Dermis blood vessel endothelial cell (primary cell): Measurements from ENCODE around the gene BRD1. TPM values are rescaled to one million over a fixed set of nuclear protein-coding genes. Genes with fewer than 3 reads are reported as not detected.
A peak's percentile ranks its signal among the peaks of the same experiment; 100 is the strongest.
"Not testable (repeated sequence)": the region's sequence is repeated elsewhere in the genome, so short reads cannot be mapped to it uniquely, and the experiment has no call there.

Experiments
- DNase-seq: peaks from one replicate; pipeline ENCODE4 v3.0.0; 2010
- total RNA-seq: library from RNA; depleted of rRNA; stranded (reverse); fragments of >200 nt; gene quantifications from 2 replicates; pipeline ENCODE4 v1.2.3, GENCODE V29; 2014

Gene BRD1
- total RNA-seq, 1 donor from 2014 or later: 39.0 TPM

DNA sequence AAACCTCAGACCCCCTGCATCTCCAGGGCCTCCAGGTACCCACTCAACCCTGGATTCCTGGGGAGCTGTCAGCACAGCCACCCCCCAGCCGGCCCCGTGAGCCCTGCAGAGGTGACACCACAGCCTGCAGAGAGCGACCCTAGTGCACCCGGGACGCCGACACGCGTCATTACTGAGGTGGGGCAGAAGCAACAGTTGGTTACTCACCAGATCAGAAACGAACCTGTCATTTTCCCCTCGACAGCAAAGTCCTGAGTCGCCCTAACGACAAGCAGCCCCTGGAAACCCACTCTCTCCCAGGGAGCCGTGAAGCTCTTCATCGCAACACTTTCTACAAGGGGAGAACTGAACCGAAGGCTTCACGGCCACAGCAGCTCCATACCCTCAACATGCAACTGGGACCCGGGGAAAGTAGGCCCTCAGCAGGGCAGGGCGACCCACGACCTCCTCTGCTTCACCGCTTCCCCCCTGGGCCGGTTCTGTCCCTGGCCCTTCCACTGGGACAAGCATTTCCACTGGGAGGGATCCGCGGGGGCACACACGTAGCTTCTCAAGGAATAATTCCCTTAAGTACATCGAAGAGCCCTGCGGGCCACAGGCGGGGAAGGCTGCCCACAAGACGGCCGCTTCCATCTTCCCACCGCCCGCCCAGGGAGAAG, 1.6 kb downstream of the BRD1 start:
- peak; percentile 37 for DNase-seq

DNA sequence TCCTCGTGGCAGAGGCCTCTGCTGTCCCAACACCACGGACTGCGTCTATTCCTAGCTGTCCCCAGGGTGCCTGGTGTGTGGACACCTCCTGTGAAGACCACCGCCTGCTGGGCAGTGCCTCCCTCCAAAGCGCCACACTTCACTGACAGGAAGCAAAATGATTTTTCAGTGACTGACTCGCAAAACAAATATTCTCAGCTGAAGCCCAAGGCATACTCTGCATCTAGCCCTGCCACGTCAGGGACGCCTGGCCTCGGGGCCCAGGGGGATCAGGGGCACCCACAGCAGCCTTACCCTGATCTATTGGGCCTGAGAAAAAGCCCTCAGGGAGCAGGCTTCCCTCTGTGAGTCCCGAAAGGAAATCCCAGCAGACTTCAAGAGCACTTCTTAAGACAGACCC, 2.2 kb downstream of the BRD1 start:
- peak; percentile 23 for DNase-seq

DNA sequence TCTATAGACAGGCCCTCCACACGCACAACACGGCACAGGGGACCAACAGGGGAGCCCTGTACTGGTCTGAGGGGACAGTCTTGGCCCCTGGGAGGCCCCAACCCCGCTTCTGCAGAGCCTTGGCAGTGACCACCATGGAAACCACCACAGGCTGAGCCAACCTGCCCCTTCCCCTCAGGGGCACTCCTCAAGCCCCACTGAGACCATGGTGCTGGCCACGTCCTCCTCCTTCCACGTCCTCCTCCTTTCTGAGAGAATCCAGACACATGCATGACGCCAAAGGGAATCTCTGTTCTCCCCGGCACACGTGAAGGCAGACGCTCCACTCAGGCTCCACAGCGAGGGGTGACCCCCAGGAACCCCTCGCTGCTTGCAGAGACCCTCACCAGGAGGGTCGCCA, 2.7 kb downstream of the BRD1 start:
- no peak for DNase-seq

DNA sequence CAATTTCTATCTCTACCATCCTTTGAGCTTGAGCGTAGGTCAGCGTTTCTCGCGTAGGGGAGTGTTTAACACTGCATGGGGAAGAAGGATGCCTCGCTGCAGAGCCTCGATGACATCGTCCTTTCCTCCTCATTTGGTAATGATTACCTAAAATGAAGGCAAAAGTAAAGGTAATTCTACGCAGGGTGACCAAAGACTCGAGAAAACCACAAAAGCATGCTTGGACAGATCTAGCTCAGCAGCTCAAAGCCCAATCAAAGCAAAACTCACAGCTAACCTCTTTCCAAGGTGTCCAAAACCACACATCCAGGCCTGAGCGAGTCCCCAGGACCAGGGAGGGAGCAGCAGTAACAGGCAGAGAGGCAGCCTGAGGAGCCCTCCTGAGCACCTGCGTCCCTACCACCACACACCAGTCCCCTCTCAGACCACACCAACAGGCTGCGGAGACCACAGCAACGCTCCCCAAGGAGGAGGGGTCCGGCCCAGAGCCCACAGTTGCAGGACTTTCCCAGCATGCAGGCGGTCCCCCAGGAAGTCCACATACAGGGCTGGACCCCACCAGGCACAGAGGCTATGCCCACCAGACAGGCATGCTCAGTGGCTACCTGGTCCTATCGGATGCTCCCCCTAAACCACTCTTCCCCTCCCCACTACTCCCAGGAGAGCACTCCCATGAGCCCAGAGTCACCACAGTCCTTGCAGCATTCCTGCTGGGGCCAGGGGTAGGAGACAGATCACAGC, 3.3 kb downstream of the BRD1 start:
- no peak for DNase-seq

DNA sequence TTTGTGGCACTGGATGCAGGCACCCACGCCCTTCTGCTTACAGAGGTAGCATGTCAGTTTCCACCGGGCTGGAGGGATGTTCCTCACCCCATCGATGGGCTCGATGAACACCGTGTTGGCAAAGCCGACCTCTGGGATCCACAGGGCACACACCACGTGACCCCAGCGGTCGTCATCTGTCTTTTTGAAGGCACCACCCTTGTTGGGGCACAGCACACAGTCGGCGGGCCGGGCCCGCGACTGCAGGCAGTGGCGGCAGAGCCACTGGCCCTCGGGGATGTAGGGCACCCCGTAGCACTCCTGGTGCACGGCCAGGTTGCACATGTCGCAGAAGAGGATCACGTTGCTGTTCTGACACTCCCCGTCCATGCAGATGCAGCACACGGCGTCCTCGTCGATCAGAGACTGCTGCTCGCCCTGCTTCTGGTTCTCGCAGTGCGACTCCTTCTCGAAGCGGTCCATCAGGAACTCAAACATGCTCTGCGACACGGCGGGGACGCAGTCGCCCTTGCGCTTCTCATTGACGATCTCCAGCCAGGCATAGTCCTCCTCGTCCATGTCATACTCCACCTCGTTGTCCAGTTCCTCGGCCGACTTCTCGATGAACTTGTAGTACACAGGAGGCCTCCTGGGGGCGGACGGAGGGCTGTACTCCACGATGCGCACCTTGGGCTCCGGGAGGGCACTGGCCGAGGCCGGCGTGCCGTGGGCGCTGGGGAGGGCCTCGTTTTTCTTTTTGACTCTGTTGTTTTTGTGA, 4.2 kb downstream of the BRD1 start:
- no peak for DNase-seq

DNA sequence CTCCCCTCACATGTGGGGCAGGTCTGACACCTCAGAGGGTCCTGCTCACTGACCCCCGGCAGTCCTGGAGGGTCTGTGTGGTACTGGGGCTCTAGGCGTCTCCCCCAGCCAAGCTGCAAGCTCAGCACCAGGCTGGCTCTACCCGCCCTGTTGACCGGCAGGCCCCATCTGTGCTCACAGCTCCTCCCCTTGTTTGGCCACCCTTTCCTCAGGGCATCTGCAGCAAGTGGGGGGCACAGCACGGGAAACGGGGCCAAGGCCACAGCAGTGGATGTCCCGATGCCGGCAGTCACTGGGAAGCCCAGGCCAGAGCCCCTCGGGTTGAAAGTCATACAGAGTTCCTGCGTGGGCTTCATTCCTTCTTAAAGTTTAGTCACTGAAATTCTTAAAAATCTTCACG, 5.9 kb downstream of the BRD1 start:
- DNase-seq: not testable (repeated sequence)

DNA sequence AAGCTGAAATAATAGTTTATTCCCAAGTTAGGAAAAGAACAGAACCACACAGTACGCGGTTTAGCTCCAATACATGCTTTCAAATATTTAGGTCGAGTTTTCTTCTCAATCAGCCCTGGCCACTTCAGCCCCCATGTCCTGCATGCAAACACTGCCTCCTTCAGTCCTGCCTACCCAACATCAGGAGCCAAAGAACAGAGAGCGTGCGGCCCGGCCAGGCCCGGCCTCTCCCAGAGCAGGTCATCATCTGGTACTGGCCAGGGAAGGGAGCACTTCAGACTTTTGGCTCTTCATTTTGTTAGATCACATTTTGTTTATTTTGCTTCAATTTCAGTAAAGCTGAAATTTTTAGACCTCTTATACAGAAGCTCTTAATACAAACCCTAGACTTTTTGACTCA, 6.7 kb downstream of the BRD1 start:
- no peak for DNase-seq

DNA sequence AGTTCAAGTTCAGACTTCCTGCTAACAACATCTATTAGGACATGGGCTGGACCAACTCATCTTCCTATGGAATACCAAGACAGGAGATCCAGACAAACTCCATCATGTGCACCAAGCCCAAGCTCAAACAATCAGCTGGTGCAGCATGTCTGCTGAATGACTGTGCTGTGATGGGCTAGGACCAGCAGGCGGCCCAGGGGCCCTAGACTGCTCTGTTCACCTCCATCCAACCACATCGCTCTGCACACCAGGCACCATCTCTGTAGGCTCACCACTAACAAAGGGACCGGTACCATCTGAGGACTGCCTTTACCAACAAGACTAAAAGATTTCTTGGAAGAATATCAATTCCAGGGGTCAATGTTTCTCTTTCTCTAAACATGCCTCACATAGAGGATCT, 10.3 kb downstream of the BRD1 start:
- DNase-seq: no peak

DNA sequence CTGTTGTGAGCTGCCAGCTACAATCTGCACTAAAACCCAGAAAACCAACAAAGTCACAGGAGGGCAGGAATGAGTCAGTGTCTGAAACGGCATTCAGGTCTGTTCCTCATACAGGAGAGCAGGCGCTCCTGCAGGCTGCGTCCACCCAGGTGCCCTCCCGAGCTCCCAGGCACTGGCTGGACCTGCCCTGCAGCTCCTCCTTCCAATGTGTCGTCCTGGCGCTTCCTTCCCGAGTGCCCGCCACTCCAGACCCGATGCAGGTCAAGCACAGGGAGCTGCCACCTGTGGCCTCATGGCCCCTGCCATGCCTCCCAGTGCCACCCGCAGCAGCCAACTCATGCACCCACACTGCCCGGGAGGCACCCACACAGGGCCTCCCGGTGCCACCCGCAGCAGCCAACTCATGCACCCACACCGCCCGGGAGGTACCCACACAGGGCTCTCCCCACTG, 12.0 kb downstream of the BRD1 start:
- no peak for DNase-seq

DNA sequence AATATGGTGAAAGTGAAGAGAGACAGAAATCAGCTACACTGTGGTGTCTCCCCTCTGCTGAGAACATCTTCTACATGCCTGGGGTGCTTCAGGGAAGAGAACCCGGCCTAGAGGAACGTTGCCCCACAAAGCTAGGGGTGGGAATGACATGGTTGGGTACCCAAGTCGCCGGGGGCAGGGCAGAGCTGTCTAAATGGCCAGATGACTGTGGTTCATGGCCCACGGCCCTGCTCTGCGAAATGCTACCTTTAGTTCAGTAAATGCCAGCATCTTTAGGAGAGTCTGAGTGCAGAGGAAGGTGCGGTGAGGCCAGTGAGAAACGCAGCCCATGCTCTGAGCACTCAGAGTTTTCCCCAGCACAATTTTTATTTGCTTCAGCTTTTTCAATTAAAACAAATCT, 12.8 kb downstream of the BRD1 start:
- DNase-seq: no peak

DNA sequence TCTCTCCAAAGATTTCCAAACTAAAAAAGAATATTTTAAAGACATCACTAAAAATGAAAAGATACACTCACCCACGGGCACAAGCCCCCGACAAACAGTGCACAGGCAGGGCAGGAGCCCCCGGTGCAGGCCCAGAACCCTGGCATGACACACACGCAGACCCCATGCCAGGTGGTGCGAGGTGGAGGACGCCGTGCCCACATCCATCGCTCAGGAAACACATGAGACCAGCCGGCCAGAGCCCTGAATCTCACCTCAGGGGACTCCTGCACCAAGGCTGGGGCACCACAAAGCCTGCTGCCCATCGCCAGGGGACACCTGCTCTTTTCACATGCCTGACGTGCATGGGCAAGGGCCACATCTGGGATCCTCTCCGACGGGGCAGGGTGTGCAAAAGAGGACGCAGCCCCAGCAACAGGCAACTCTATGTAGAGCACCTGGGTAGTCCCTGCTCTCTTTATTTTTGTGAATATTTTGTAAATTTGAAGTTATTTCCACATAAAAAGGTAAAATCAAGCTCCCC, 13.4 kb downstream of the BRD1 start:
- no peak for DNase-seq

DNA sequence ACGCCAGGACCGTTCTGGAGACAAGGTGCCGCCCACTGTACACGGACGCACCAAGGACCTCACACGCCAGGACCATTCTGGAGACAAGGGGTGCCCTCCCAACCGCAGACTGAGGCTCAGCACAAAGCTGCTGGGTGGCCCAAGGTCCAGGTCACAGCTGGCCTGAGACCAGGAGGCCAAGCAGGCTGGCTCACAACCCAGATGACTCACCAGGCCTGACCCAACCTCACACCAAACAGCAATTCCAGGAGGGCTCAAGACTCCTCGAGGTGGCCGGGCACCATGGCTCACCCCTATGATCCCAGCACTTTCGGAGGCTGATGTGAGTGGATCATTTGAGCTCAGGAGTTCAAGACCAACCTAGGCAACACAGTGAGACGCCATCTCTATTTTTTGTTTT, 14.8 kb downstream of the BRD1 start:
- DNase-seq: peak; percentile 32

DNA sequence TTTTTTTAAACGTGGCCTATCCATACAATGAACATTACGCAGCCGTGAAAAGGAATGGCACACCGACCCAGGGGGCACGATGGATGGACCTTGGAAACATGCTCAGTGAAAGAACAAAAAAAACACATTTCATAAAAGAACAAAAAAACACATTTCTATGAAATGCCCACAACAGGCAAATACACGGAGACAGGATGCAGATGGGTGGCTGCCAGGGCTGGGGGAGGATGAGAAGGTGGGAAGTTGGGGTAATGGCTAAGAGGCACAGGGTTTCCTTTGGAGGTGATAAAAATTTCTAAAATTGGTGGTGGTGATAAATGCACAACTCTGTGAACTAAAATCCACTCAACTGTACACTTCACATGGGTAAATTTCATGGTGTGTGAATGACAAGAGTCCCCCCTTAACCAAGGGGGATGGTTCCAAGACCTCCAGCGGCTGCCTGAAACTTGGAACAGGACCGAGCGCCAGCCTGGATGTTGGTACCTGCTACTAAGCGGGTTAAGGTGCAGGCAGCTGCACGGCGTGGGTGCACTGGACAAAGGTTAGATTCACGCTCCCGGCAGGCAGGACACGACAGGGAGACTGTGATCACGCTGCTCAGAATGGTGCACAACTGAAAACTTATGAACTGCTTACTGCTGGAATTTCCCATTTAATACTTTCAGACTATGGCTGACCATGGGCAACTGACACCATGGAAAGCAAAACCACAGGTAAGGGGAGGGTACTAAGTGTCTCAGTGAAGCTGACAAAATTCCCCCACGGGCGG, 16.5 kb downstream of the BRD1 start:
- DNase-seq: peak; percentile 24

DNA sequence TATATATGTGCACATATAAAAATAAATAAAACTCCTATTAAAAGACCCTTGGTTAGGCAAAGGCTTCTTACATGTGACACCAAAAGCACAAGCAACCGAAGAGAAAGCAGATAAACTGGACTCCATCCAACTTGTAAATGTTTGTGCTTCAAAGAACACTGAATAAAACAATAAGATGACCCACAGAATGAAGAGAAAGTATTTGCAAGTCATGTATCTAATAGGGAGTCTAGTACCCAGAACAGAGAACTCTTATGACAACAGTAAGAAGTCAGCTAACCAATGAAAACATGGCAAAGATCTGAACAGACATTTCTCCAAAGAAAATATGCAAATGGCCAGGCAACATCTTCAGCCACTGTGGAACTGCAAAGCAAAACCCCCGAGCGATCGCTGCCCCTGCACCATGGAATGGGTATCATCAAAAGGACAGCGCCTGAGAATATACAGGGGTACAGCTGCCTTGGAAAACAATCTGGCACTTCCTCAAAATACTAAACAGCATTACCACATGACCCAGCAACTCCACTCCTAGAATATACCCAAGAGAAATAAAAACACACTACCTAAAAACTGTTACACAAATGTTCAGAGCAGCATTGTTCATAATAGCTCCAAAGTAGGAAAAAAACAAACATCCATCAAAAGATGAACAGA, 17.2 kb downstream of the BRD1 start:
- DNase-seq: peak; percentile 21

DNA sequence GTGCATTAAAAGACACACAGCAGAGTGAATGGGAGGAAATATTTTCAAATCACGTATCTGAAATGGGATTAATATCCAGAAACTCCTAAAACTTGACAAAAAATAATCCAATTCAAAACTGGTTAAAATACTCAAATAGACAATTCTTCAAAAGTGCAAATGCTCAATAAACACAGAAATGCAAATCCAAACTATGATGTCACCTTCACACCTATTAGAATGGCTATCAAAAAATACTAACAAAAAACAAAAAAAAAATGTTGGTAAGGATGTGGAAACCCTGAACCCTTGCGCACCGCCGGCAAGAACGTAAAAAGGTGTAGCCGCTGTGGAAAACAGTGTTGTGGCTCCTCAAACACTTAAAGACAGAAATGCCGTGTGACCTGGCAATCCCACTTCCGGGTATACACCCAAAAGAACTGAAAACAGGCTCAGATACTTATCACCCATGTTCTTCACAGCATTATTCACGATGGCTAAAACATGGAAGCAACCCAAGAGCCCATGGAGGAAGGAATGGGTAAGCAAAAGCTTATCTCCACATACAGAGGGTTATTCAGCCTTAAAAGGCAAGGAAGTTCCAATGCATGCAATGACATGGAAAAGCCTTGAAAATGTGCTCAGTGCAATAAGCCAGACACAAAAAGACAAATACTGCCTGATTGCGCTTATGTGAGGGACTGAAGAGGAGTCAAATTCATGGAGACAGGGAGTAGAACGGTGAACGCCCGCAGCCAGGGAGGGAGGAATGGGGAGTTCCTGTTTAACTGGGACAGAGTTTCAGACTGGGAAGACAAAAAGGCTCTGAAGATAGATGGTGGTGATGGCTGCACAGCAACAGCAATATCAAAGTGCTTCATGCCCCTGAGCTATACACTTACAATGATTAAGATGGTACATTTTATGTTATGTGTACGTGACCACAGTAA, 19.6 kb downstream of the BRD1 start:
- no peak for DNase-seq

DNA sequence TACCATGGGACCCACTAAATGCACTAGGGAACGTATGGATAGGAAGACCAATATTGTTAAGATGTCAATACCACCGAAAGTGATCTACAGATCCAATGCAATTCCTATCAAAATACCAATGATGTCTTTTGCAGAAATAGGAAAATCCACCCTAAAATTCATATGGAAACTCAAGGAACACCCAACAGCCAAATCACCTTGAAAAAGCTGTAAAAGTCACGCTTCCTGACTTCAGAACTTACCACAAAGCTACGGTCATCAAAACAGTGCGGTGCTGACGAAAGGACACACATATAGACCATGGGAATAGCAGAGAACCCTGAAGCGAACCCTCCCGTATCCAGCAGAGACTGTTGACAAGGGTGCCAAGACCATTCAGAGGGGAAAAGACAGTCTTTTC, 20.5 kb downstream of the BRD1 start:
- no peak for DNase-seq

DNA sequence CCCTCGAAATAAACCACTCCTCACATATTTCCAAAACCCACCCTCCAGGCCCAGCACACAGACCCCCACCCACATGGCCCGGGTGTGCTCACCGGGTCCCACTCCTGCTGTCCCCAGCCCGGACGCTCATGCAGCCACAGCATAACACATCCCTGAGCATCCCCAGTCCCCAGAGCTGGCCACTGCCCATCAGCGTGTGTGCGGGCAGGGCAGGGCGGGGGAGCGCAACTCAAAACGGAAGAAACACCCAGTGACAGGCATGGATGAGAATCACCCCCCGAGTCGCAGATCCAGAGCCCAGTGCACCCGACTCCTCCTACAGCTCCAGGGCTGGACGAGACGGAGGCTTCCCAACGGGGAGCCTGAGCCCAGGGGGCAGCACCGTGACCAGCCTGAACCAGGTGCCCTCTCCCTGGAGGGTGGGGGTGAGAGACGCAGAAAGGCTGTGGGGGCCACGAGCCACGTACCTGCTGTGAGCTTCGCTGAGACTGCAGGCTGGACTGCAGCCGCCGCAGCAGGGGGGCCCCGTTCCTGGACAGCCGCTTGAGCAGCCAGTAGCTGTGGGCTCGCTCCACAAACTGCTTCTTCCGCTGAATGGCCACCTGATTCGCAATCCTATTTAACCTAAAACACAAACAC, 23.8 kb downstream of the BRD1 start:
- DNase-seq: no peak

DNA sequence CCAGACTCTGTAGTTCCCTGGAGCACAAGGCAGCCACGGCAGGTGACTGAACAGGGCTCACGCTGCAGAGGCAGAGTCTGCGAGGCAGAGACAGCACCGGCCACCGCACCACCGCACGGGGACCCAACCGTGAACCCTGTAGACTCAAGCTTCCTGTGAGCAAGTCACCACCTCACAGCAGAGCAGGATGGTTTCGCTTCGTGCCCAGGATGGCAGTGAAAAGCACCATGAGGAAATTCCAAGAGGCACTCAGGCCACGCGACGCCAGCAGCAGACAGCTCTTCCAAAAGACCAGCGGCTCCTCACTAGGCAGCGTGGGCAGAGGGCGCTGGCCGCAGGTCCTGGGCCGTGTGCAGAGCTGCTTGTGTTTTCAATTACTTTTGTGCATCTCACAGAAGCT, 24.5 kb downstream of the BRD1 start:
- DNase-seq: no peak

DNA sequence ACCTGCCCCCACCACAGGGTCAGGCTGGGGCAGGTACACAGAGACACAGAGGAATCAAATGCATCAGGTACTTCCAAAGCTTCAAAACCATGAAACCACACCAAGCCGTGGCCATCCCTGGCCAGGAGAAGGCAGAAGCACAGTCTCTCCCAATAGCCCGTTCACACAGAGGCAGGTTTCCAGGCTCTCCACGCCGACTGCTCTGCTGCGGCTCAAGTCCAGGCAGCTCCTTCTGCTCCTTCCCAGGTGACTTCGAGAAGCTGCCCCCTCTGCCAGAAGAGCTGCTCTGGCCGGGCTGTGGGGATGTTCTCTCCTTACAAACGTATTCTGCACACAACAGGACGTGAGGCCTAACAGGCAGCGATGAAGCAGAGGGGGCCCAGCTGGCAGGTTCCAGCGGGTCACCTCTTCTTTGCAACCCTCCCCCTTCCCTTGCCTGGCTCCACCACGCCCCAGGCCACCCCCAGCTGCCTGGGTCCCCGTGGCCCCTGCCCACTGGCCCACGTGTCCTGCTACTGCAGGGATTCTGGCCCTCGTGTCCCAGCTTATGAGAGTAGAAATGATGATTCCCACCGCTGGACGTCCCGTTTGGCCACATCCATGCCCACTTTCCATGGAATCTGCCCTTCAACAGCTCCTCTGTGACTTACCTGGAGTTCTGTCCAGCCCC, 26.1 kb downstream of the BRD1 start:
- DNase-seq: no peak
